ENCODE data around the gene MRPL55.

DNA sequence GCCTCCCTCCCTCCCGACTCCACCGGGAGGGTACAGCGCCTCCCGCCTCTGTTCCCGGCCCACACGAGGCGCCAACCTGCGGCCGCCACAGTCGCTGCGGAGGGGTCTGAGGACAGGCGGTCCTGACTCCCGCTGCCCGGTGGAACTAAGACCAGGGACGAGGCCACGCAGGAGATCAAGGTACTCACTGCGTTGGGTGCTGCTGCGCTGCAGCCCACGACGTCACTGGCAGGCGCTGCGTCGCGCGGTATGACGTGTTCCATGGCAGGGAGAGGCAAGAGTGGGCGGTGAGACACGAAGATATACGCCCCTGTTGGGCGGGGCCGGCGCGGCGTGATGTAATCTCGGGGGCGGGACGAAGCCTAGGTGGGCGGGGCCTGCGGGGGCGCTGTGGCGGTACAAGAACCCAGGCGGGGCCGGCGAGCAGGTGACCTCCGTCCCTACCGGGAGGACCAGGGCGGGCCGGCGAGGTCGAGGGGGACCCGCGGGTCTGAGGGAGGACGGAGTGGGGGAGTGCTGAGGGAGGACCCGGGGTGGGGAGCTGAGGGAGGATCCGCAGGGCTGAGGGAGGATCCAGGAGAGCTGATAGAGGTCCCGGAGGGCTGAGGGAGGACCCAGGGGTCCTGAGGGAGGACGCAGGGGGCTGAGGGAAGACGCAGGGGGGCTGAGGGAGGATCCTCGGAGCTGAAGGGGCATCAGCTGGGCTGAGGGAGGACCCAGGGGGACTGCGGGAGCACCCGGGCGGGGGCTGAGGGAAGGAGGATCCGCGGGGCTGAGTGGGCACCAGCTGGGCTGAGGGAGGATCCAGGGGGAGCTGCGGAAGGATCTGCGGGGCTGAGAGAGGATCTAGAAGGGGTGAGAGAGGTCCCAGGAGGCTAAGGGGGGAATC, at the start of gene MRPL55:
- TF ChIP-seq POLR2AphosphoS5 (IDR thresholded peaks at IDR 0.05; ENCODE audit: low read depth) = peak; percentile 99
- TF ChIP-seq, protein P1, sequence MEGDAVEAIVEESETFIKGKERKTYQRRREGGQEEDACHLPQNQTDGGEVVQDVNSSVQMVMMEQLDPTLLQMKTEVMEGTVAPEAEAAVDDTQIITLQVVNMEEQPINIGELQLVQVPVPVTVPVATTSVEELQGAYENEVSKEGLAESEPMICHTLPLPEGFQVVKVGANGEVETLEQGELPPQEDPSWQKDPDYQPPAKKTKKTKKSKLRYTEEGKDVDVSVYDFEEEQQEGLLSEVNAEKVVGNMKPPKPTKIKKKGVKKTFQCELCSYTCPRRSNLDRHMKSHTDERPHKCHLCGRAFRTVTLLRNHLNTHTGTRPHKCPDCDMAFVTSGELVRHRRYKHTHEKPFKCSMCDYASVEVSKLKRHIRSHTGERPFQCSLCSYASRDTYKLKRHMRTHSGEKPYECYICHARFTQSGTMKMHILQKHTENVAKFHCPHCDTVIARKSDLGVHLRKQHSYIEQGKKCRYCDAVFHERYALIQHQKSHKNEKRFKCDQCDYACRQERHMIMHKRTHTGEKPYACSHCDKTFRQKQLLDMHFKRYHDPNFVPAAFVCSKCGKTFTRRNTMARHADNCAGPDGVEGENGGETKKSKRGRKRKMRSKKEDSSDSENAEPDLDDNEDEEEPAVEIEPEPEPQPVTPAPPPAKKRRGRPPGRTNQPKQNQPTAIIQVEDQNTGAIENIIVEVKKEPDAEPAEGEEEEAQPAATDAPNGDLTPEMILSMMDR (conservative IDR thresholded peaks at IDR 0.05; ENCODE audit: low read depth in 2 of 2) = 0 out of 4 replicates have a peak, but pooled peaks of 1 of the 2 experiments have one; percentile 5
- no peak for TF ChIP-seq EZH2phosphoT487 (IDR thresholded peaks at IDR 0.05; ENCODE audit: unreplicated experiment)
- no peak for TF ChIP-seq EZH2 (IDR thresholded peaks at IDR 0.05; ENCODE audit: low read depth, unreplicated experiment)
- TF ChIP-seq JUNB (IDR thresholded peaks at IDR 0.05; ENCODE audit: unreplicated experiment) = no peak
- peak; percentile 100 for TF ChIP-seq CREB1 (CRISPR knock-in tag; IDR thresholded peaks at IDR 0.05; ENCODE audit: low read depth)

Data from GM23338 (cell line).